ENCODE results near the gene C17orf100. TPM values are rescaled to one million over a fixed set of nuclear protein-coding genes. Genes with fewer than 3 reads are reported as not detected.

The C17orf100 gene
- total and polyA plus RNA-seq, 2 of the 13 experiments (the other 11 are each of a cell fraction or from before 2014, with no cell fraction given) = 3.6 to 8.7 TPM

- no peak for TF ChIP-seq ZNF800 (CRISPR knock-in tag; IDR thresholded peaks at IDR 0.05)
- peak; percentile 53; the same call in 1 of the 2 replicates for TF ChIP-seq ZBTB7A (CRISPR knock-in tag; IDR thresholded peaks at IDR 0.05)
- TF ChIP-seq MTF1 (CRISPR knock-in tag; IDR thresholded peaks at IDR 0.05) = no peak
- TF ChIP-seq ZEB1 (IDR thresholded peaks at IDR 0.05; ENCODE audit: insufficient replicate concordance, low read depth) = no peak
- peak; percentile 66; the same call in 1 of the 2 replicates for TF ChIP-seq KLF11 (CRISPR knock-in tag; IDR thresholded peaks at IDR 0.05)
- no peak; the same call in 1 of the 2 replicates for TF ChIP-seq MXD1 (CRISPR knock-in tag; IDR thresholded peaks at IDR 0.05)
- TF ChIP-seq ZNF44 (CRISPR knock-in tag; IDR thresholded peaks at IDR 0.05) = peak; percentile 98
- TF ChIP-seq SRF (IDR thresholded peaks at IDR 0.05; ENCODE audit: low read depth, low read length) = peak; percentile 78; the same call in 1 of the 2 replicates
- no peak for TF ChIP-seq MEIS1 (CRISPR knock-in tag; IDR thresholded peaks at IDR 0.05; ENCODE audit: borderline replicate concordance)
- TF ChIP-seq ZNF709 (CRISPR knock-in tag; IDR thresholded peaks at IDR 0.05) = peak; percentile 57; the same call in 1 of the 2 replicates
- TF ChIP-seq MYC (CRISPR knock-in tag; IDR thresholded peaks at IDR 0.05; ENCODE audit: borderline replicate concordance) = peak; percentile 75
- TF ChIP-seq ZNF577 (CRISPR knock-in tag; IDR thresholded peaks at IDR 0.05; ENCODE audit: borderline replicate concordance, low read depth) = no peak
- TF ChIP-seq ZMYM4 (CRISPR knock-in tag; IDR thresholded peaks at IDR 0.05) = peak; percentile 19; the same call in 1 of the 2 replicates
- TF ChIP-seq ZNF10 (CRISPR knock-in tag; IDR thresholded peaks at IDR 0.05; ENCODE audit: borderline replicate concordance, low read depth) = 0 out of 2 replicates have a peak, but pooled peaks have one; percentile 67
- TF ChIP-seq ZNF24 (IDR thresholded peaks at IDR 0.05) = no peak
- TF ChIP-seq SMYD3 (CRISPR knock-in tag; IDR thresholded peaks at IDR 0.05) = peak; percentile 82; the same call in 1 of the 2 replicates
- no peak for TF ChIP-seq HDAC6 (IDR thresholded peaks at IDR 0.05; ENCODE audit: low read depth, low read length)
- peak; percentile 87 for TF ChIP-seq ZZZ3 (CRISPR knock-in tag; IDR thresholded peaks at IDR 0.05; ENCODE audit: borderline replicate concordance)
- TF ChIP-seq ZNF768 (CRISPR knock-in tag; IDR thresholded peaks at IDR 0.05) = peak; percentile 45; the same call in 1 of the 2 replicates
- TF ChIP-seq ZNF580 (CRISPR knock-in tag; IDR thresholded peaks at IDR 0.05; ENCODE audit: borderline replicate concordance, low read depth) = 0 out of 2 replicates have a peak, but pooled peaks have one; percentile 24
- peak; percentile 64 for TF ChIP-seq XRCC5 (optimal IDR thresholded peaks at IDR 0.05; ENCODE audit: low read length)
- 0 out of 2 replicates have a peak, but pooled peaks have one; percentile 23 for TF ChIP-seq ZBTB26 (CRISPR knock-in tag; IDR thresholded peaks at IDR 0.05; ENCODE audit: borderline replicate concordance)
- peak; percentile 18 for TF ChIP-seq MED8 (CRISPR knock-in tag; IDR thresholded peaks at IDR 0.05; ENCODE audit: insufficient replicate concordance)
- TF ChIP-seq KDM2A (CRISPR knock-in tag; IDR thresholded peaks at IDR 0.05; ENCODE audit: borderline replicate concordance, low read depth) = peak; percentile 99
These were observed 10.9 kb upstream of the C17orf100 start, which contains the start of the genes KIAA0753 and TXNDC17 (continued) for GRCh38 chr17:6640536-6641246.
